K562 (cell line): ENCODE data around the gene ZDHHC3.

Experiments used
- ERF ChIP-seq: fragments of 450-650 bp; formaldehyde crosslinking; IDR thresholded peaks from 2 replicates; pipeline ENCODE4 v1.4.0; 2020; ENCODE audit warnings: mild to moderate bottlenecking, mixed read lengths
- HIVEP1 ChIP-seq: fragments of 250-450 bp; sonication (Bioruptor Pico); IDR thresholded peaks from 2 replicates; pipeline ENCODE4 v1.4.0; 2020; ENCODE audit warnings: mild to moderate bottlenecking
- NFYB ChIP-seq: IDR thresholded peaks from 2 replicates; pipeline ENCODE4 v1.6.1; 2011; ENCODE audit warnings: mild to moderate bottlenecking, moderate library complexity; ENCODE audit not compliant: insufficient read length; ENCODE audit errors: extremely low read depth
- POLR2A ChIP-seq: fragments of 450-650 bp; conservative IDR thresholded peaks from 2 replicates; pipeline ENCODE4 v1.6.1; 2016
- ZNF133 ChIP-seq: fragments of 250-450 bp; sonication (Bioruptor Pico); IDR thresholded peaks from 2 replicates; pipeline ENCODE4 v1.4.0; 2020; ENCODE audit warnings: mild to moderate bottlenecking
- TF ChIP-seq, protein P1 (sequence below): fragments of 200-800 bp; sonication (Bioruptor generic); IDR thresholded peaks from 2 replicates; pipeline ENCODE4 v1.6.1; 2016; ENCODE audit warnings: missing genetic modification characterization, missing compliant biosample characterization
- TF ChIP-seq, protein P2 (sequence below), 3 experiments: IDR thresholded peaks in 2 of 3; conservative IDR thresholded peaks in 1 of 3; 2 replicates each; pipeline ENCODE4 v1.5.1; 2011 to 2012; ENCODE audit warnings: low read length in 3 of 3, mild to moderate bottlenecking in 3 of 3, control low read depth in 2 of 3, improper control_type of control experiment in 1 of 3, inconsistent platforms in 1 of 3, low read depth in 1 of 3, mixed read lengths in 1 of 3, moderate library complexity in 1 of 3; ENCODE audit not compliant: insufficient read depth in 2 of 3
- TF ChIP-seq, protein P3 (sequence below): sonication (generic); formaldehyde crosslinking; IDR thresholded peaks from 2 replicates; pipeline ENCODE4 v1.8.0; 2022; ENCODE audit warnings: mild to moderate bottlenecking, missing genetic modification reagents
- TF ChIP-seq, protein P4 (sequence below): IDR thresholded peaks from 2 replicates; pipeline ENCODE4 v1.6.1; 2014; ENCODE audit warnings: antibody characterized with exemption
- TF ChIP-seq, protein P5 (sequence below): conservative IDR thresholded peaks from 2 replicates; pipeline ENCODE4 v1.6.1; 2011; ENCODE audit warnings: low read depth, mild to moderate bottlenecking, low read length; ENCODE audit not compliant: control insufficient read depth
- TF ChIP-seq, protein P6 (sequence below): sonication (generic); formaldehyde crosslinking; IDR thresholded peaks from 2 replicates; pipeline ENCODE4 v1.5.0; 2020; ENCODE audit warnings: missing genetic modification reagents

DNA sequence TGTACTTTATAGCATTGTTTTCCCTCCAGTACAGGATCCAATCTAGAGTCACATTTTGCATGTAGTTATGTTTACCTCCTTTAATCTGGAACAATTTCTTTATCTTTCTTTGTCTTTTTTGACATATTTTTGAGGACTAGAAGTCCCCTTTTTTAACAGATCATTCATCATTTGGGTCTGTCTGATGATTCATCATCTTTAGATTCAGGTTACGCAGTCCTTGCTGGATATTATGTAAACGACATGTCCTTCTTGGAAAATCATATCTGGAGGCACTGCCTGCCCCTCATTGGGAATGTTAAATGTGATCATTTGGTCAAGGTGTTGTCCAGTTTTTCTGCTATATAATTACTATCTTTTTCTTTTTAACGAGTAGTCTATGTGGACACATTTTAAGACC is 83.3 kb downstream of the ZDHHC3 start:
- TF ChIP-seq, protein P1, sequence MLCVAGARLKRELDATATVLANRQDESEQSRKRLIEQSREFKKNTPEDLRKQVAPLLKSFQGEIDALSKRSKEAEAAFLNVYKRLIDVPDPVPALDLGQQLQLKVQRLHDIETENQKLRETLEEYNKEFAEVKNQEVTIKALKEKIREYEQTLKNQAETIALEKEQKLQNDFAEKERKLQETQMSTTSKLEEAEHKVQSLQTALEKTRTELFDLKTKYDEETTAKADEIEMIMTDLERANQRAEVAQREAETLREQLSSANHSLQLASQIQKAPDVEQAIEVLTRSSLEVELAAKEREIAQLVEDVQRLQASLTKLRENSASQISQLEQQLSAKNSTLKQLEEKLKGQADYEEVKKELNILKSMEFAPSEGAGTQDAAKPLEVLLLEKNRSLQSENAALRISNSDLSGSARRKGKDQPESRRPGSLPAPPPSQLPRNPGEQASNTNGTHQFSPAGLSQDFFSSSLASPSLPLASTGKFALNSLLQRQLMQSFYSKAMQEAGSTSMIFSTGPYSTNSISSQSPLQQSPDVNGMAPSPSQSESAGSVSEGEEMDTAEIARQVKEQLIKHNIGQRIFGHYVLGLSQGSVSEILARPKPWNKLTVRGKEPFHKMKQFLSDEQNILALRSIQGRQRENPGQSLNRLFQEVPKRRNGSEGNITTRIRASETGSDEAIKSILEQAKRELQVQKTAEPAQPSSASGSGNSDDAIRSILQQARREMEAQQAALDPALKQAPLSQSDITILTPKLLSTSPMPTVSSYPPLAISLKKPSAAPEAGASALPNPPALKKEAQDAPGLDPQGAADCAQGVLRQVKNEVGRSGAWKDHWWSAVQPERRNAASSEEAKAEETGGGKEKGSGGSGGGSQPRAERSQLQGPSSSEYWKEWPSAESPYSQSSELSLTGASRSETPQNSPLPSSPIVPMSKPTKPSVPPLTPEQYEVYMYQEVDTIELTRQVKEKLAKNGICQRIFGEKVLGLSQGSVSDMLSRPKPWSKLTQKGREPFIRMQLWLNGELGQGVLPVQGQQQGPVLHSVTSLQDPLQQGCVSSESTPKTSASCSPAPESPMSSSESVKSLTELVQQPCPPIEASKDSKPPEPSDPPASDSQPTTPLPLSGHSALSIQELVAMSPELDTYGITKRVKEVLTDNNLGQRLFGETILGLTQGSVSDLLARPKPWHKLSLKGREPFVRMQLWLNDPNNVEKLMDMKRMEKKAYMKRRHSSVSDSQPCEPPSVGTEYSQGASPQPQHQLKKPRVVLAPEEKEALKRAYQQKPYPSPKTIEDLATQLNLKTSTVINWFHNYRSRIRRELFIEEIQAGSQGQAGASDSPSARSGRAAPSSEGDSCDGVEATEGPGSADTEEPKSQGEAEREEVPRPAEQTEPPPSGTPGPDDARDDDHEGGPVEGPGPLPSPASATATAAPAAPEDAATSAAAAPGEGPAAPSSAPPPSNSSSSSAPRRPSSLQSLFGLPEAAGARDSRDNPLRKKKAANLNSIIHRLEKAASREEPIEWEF (CRISPR knock-in tag) = no peak
- TF ChIP-seq, protein P2, sequence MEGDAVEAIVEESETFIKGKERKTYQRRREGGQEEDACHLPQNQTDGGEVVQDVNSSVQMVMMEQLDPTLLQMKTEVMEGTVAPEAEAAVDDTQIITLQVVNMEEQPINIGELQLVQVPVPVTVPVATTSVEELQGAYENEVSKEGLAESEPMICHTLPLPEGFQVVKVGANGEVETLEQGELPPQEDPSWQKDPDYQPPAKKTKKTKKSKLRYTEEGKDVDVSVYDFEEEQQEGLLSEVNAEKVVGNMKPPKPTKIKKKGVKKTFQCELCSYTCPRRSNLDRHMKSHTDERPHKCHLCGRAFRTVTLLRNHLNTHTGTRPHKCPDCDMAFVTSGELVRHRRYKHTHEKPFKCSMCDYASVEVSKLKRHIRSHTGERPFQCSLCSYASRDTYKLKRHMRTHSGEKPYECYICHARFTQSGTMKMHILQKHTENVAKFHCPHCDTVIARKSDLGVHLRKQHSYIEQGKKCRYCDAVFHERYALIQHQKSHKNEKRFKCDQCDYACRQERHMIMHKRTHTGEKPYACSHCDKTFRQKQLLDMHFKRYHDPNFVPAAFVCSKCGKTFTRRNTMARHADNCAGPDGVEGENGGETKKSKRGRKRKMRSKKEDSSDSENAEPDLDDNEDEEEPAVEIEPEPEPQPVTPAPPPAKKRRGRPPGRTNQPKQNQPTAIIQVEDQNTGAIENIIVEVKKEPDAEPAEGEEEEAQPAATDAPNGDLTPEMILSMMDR (IDR thresholded peaks at IDR 0.05 in 2 of 3, conservative IDR thresholded peaks at IDR 0.05 in 1 of 3; ENCODE audit: insufficient read depth in 2 of 3, low read depth in 1 of 3, low read length in 3 of 3) = no peak
- no peak for TF ChIP-seq HIVEP1
- TF ChIP-seq, protein P3, sequence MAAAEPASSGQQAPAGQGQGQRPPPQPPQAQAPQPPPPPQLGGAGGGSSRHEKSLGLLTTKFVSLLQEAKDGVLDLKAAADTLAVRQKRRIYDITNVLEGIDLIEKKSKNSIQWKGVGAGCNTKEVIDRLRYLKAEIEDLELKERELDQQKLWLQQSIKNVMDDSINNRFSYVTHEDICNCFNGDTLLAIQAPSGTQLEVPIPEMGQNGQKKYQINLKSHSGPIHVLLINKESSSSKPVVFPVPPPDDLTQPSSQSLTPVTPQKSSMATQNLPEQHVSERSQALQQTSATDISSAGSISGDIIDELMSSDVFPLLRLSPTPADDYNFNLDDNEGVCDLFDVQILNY (CRISPR knock-in tag) = no peak
- TF ChIP-seq POLR2A = no peak
- TF ChIP-seq, protein P4, sequence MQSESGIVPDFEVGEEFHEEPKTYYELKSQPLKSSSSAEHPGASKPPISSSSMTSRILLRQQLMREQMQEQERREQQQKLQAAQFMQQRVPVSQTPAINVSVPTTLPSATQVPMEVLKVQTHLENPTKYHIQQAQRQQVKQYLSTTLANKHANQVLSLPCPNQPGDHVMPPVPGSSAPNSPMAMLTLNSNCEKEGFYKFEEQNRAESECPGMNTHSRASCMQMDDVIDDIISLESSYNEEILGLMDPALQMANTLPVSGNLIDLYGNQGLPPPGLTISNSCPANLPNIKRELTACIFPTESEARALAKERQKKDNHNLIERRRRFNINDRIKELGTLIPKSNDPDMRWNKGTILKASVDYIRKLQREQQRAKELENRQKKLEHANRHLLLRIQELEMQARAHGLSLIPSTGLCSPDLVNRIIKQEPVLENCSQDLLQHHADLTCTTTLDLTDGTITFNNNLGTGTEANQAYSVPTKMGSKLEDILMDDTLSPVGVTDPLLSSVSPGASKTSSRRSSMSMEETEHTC = no peak
- TF ChIP-seq, protein P5, sequence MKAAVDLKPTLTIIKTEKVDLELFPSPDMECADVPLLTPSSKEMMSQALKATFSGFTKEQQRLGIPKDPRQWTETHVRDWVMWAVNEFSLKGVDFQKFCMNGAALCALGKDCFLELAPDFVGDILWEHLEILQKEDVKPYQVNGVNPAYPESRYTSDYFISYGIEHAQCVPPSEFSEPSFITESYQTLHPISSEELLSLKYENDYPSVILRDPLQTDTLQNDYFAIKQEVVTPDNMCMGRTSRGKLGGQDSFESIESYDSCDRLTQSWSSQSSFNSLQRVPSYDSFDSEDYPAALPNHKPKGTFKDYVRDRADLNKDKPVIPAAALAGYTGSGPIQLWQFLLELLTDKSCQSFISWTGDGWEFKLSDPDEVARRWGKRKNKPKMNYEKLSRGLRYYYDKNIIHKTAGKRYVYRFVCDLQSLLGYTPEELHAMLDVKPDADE = no peak
- no peak for TF ChIP-seq ERF
- TF ChIP-seq, protein P6, sequence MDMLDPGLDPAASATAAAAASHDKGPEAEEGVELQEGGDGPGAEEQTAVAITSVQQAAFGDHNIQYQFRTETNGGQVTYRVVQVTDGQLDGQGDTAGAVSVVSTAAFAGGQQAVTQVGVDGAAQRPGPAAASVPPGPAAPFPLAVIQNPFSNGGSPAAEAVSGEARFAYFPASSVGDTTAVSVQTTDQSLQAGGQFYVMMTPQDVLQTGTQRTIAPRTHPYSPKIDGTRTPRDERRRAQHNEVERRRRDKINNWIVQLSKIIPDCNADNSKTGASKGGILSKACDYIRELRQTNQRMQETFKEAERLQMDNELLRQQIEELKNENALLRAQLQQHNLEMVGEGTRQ (CRISPR knock-in tag) = no peak
- TF ChIP-seq ZNF133 (CRISPR knock-in tag) = no peak
- no peak for TF ChIP-seq NFYB
